CD4-positive, alpha-beta T cell treated with Interleukin-15 for 4 hours (primary cell): ENCODE results near the gene ALOX5AP.
A peak's percentile ranks its signal among the peaks of the same experiment; 100 is the strongest.

Source experiments
- DNase-seq: peaks from one replicate; pipeline ENCODE4 v3.0.0-alpha.2; 2020; ENCODE audit warnings: low spot score

Gene ALOX5AP

GRCh38 chr13:30735025-30735871 is at the start of gene ALOX5AP:
Gene ALOX5AP (plus strand): TSS chr13:30735543. CDS start chr13:30735606, 63 bp downstream.
- peak; percentile 52 for DNase-seq

- no peak for DNase-seq
Measured at GRCh38 chr13:30685987-30686386, 49.4 kb upstream of the ALOX5AP start.

GRCh38 chr13:30687601-30688000 is 47.7 kb upstream of the ALOX5AP start:
- DNase-seq = no peak

GRCh38 chr13:30689752-30690151 is 45.6 kb upstream of the ALOX5AP start:
- no peak for DNase-seq

- no peak for DNase-seq
Measured at GRCh38 chr13:30690282-30691188, 44.8 kb upstream of the ALOX5AP start.

- DNase-seq = no peak
Measured at GRCh38 chr13:30692113-30692512, 43.2 kb upstream of the ALOX5AP start.

- no peak for DNase-seq
Measured at GRCh38 chr13:30696278-30697176, 38.8 kb upstream of the ALOX5AP start.

GRCh38 chr13:30697177-30697953 is 38.0 kb upstream of the ALOX5AP start:
- DNase-seq = no peak

GRCh38 chr13:30697996-30698401 is 37.3 kb upstream of the ALOX5AP start:
- DNase-seq = no peak

GRCh38 chr13:30698488-30699005 is 36.8 kb upstream of the ALOX5AP start:
- DNase-seq = no peak

- DNase-seq = no peak
Measured at GRCh38 chr13:30700364-30700763, 35.0 kb upstream of the ALOX5AP start.

GRCh38 chr13:30702006-30702405 is 33.3 kb upstream of the ALOX5AP start:
- DNase-seq = no peak

GRCh38 chr13:30704596-30704995 is 30.7 kb upstream of the ALOX5AP start:
- no peak for DNase-seq

GRCh38 chr13:30705680-30706079 is 29.7 kb upstream of the ALOX5AP start:
- no peak for DNase-seq

GRCh38 chr13:30708541-30708940 is 26.8 kb upstream of the ALOX5AP start:
- DNase-seq = no peak

GRCh38 chr13:30710442-30710841 is 24.9 kb upstream of the ALOX5AP start:
- no peak for DNase-seq

GRCh38 chr13:30711375-30711774 is 24.0 kb upstream of the ALOX5AP start:
- DNase-seq = no peak

- no peak for DNase-seq
Measured at GRCh38 chr13:30711837-30712236, 23.5 kb upstream of the ALOX5AP start.

- no peak for DNase-seq
Measured at GRCh38 chr13:30712536-30713532, 22.5 kb upstream of the ALOX5AP start.
